SK-MEL-5 (cell line): Measurements from ENCODE around the gene TRAF3. TPM values are rescaled to one million over a fixed set of nuclear protein-coding genes. Genes with fewer than 3 reads are reported as not detected.
"Not testable (repeated sequence)": the region's sequence is repeated elsewhere in the genome, so short reads cannot be mapped to it uniquely, and the experiment has no call there.

Experiments used
- DNase-seq: peaks from one replicate; pipeline ENCODE4 v3.0.0-alpha.2; 2016; ENCODE audit warnings: low read depth, low spot score
- in situ Hi-C: cut with HindIII; loops from 2 replicates; pipeline ENCODE4 v1.10.0; 2016; ENCODE audit warnings: low sequenced_read_pairs, high pct_unique_total_duplicates, low pct_unique_long_range_greater_than_20kb
- total RNA-seq: library from RNA; depleted of rRNA; stranded (reverse); fragments of >200 nt; shearing (Covaris generic); gene quantifications from 2 replicates; pipeline ENCODE4 v1.2.3, GENCODE V29; 2014

The TRAF3 gene
- total RNA-seq, 1 experiment from 2014 or later: 23.2 TPM

DNA sequence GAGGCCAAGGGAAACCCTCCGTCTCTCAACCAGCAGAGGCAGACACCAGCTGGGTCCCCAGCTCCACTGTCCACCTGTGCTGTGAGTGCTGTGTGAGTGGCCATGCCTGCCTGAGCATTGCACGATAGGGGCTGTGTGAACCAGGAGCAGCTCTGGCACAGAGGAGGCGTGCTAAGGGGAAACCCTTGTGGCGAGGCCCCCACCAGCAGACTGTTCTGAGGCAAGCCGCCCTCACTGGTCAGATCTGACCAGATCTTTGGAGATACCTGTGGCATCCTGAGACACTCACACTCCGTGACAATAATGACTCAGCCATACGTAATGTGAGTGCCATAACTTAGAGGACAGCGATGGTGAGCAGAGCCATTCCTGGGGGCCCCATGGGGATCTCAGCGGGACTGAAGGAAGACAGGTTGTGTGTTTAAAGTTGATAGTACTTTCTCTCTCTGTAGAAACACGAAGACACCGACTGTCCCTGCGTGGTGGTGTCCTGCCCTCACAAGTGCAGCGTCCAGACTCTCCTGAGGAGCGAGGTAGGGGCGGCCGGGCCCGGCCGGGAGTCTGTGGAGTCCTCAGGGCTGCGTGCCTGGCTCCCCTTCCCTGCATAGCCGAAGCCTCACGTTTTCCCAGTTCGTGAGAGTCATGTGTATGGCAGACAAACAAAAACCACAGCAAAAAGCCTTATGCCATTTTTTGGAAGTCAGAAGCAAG is 108.6 kb downstream of the TRAF3 start:
- DNase-seq: no peak
- in situ Hi-C loops: no loop called here

DNA sequence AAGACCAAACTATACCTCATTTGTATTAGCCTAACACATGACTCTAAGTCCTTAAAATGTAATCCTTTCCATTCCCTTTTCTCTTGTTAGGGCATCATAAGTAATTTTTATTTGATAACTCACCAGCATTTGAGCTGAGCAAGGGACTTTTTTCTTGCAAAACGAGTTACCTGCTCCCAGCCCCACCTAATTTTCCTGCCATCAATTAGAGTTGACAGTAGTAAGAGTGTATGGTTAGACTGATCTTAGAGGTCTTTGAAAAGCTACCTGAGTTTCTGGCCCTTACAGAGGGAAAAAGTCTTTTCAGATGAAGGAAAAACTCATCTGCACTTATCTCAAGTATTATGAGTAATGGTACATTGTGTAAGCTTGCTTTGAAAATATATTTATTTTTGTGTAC is 111.5 kb downstream of the TRAF3 start:
- in situ Hi-C loops: no loop called here
- no peak for DNase-seq

DNA sequence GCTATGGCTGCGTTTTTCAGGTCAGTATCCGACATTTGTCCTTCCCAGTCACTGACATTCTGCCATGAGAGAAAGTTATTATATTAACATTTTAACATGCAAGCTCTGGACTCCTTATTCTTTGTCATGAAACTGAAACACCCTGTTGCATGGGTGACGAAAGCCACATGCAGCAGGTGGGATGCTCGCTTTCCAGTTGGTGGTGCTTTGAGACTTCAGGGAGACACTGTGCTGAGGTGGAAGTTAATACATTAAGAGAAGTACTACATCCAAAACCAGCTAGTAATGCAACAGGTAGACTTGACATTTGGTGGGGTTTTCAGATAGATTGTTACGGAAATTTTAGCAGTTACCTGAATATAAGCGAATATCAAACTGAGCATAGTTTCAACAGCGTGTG is 112.4 kb downstream of the TRAF3 start:
- in situ Hi-C loops: no loop called here
- no peak for DNase-seq

DNA sequence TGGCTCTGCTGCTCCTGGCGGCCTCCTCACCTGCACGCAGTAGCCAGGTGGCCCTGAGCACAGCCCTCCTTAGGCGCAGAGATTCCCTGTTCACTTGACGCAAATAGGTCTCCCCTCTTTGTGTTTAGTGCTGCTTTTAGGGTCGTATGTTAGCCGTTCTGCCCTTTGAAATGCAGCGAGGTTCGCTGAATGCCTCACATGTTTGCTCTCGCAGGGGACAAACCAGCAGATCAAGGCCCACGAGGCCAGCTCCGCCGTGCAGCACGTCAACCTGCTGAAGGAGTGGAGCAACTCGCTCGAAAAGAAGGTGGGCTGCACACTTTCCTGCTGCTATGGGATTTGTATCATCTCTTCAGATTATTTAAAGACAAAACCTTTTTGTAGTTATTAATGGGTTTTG is 113.9 kb downstream of the TRAF3 start:
- in situ Hi-C loops: no loop called here

DNA sequence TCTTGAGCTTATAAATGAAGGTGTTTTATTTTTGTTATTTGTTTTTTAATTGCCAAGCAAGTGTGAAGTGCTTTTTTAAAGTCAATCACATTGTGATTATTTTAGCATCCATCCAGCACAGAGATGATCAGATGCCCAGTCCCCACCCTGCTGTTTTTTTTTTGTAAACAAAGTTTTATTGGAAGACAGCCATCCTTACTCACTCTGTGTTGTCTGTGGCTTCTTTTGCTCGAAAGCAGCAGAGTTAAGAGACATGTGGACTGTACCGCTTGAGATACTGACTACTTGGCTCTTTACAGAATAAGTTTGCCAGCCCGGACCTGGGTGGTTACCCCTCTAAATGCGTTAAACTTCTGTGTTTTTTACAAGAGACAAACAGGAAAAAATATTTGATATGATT is 114.3 kb downstream of the TRAF3 start:
- in situ Hi-C loops: no loop called here
- DNase-seq: no peak

More for the DNA sequence above, 113.9 kb downstream of the TRAF3 start:
- no peak for DNase-seq

DNA sequence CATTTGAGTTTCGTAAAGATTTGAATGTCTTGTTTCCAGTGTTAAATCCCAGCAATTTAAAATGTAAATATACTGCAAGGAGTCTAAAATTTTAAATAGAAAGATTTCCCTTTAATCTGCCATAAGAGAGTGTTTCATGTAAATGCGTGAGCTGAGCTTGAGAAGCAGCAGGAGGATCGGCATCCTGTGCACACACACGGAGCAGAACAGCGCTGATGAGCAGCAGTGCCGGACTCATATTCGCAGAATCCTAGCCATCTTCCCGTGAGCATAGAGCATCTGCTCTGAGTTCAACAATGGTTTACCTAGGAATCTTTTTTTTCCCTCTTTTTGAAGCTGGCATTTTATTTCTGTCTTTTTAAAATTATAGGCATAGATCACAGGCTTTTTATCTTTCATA is 115.4 kb downstream of the TRAF3 start:
- in situ Hi-C loops: no loop called here
- no peak for DNase-seq

DNA sequence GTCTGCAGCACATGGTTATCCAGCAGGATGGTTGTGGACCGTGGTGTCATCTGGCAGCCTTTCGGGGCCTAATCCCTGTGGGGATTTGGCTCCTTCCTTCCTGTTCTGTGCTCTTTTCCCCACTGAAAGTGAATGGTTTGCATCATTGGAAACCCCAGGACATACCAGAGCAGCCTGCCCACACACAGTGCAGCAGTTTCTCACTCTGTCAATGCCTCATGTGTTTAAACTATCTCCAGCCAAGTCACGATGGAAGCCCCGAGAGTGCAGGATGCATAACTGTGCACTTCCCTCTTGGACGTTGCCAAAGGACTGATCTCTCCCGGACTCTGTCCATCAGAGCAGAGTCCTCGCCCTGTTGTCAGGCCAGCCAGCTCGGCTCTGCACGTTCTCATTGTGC is 116.2 kb downstream of the TRAF3 start:
- in situ Hi-C loops: no loop called here
- DNase-seq: peak; percentile 99

DNA sequence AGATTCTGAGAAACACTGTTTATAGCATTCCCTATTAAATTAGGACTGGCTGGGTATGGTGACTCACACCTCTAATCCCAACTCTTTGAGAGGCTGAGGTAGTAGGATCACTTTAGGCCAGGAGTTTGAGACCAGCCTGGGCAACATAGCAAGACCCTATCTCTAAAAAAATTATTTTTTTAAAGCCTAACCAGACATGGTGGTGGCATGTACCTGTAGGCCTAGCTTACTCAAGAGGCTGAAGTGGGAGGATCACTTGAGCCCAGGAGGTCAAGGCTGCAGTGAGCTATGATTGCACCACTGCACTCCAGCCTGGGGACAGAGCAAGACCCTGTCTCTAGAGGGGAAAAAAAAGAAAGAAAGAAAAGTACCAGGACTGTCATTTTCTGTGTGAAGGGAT is 119.5 kb downstream of the TRAF3 start:
- DNase-seq, in situ Hi-C loops: not testable (repeated sequence)

DNA sequence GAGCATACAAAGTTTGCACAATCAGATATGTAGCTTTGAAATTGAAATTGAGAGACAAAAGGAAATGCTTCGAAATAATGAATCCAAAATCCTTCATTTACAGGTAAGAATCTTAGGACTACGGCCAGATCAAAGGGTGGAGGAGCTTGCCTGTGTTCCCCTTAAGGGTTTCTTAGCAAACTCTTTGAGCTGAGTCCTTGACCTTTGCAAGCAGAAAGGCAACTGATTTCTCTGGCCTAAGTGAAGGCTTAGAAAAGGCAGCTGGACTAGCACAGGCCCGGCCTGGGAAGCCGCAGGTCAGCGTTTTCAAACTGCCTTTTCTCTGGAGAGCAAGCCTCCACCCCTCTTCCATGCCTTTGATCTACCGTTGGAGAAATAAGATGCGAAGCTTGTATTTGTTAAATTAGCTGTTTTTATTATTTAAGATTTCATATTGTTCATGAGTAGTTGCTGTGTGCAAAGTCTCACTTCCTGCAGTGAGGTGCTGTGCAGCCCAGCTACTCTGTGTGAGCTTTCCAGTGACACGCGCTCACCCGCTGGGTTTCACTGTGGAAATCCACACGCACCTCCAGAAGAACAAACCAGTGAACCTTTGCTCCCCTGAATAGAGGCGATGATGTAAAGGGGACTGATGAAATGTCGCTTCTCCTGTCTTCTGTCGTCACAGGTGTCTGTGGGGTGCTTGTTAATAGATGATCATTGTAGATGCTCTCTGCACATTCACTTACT is 120.2 kb downstream of the TRAF3 start:
- no peak for DNase-seq
- in situ Hi-C loops: no loop called here

DNA sequence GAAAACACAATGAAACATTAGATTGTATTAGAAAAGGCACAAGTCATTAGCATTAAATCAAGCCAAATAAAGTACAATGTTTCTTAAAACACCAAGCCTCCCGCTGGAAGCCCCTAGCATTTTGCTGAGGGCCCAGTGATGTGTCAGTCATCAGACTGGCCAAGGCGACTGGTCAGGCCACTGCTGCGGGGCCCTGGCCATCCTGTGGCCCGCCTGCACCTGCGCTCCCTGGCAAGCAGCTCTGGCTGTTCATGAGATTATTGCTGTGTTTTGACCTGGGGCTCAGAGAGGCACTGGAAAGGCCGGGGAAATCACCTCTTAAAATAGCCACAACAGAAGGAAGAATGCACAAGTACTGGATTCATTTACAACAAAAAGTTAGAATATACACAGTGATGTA is 121.0 kb downstream of the TRAF3 start:
- DNase-seq: no peak
- in situ Hi-C loops: no loop called here

DNA sequence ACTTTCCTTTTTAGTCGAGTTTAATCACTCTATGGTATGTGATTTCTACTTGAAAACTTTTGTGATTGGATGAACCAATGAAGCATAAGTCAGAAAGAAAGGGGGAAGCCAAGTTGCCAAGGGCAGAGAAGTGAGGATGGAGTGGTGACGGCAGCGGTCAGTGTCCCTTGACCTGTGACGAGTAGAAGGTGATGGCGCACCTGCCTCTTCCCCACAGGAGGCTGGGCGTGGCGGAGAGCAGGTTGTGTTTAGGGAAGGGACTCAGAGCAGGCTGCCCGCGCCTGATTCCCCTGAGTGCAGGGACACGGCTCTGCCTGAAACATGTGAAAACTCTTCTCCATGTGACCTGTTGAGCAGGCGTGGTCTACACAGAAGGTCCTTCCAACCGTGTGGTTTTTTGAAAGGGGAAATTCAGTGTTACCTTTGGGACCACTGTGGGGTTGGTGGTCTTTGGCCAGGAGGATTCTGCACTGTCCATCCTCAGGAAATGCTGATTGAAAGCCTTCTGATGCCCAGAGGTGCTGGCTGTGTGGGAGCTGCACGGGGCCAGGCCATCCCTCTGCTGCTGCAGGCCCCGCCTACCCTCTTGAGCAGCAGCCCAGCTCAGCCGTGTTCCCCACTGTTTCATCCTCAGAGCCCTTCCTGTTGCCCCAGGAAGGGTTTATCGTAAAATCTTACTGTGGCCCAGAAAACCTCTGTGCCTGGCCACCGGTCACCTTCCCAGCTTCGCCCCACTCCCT is 121.7 kb downstream of the TRAF3 start:
- in situ Hi-C loops: no loop called here
- DNase-seq: no peak

DNA sequence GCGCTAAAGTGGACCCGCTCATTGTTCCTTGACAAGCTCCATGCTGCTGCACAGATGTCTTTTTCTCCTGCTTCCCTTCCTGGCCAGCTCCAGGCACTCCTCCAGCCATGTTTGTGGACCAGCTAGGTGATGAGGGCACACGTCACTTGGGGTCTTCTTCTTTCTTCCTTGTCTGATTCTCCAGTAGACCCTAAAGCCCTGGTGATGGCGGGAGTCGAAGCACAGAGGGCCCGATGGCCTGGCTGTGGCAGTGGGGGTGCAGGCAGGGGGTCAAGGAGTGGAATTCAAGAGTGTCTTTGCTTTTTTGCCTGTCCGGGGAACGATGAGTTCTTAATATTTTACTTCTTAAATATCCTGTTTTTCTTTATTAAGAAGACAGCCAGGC is 122.3 kb downstream of the TRAF3 start:
- in situ Hi-C loops: no loop called here
- no peak for DNase-seq

DNA sequence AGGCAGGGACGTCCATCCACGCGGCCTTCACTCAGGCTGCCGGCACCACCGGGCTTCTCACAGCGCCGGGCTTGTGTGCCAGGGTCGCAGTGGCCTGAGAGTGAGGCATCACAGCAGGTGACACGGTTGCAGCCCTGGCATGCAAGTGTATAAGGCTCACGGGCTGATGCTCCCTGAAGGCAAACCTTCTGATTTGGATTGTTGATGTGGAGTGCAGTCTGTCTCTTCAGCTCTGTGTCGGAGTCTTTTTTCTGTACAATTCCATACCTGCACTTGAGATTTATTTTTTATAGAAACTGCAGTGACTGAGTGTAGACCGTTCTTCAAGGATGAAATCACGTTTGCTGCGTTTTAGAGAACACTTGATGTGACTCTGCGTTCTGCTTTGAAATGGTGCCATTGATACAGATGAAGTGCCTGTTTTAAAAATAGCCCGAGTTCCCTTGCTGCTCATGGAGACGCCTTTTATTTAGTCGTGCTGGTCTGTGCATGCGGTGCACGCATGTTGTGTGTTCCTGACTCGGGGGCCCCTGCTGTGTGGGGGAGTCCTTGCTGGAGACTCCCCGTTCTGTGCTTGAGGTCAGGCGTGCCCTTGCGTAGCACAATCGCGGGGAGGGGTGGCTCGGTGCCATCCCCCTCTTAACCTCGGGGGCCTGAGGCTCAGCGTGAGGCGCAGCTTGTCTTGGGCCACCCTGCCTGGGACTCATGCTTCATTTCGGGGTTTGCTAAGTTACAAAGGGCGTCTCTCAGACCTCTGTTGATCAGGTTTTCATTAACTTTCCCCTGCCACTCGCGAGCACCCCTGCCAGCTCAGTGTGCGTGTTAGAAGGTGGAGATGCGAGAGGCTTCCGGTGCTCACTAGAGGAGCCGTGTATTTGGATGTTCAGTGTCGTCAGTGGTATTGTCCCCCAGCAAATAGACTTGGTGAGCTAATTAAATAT is 123.7 kb downstream of the TRAF3 start:
- in situ Hi-C loops: no loop called here
- DNase-seq: no peak

DNA sequence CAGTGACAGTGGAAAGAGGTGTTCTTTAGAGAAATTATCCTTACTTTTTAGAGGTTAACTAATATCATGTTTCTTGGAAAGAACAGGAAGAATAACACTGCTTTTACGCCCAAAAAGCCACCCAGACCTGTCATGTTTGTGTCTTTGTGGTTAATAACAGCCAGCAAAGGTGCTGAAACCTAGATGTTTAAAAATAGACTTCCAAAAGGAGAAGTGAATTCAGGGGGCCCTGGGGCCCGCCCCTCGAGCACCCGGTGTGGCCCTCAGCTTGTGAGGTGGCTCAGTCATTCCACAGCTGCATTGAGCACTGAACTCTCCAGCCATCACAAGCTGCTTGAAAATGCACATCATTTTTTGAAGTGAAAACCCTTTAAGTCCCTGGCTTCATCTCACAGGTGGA is 124.4 kb downstream of the TRAF3 start:
- in situ Hi-C loops: no loop called here
- no peak for DNase-seq

DNA sequence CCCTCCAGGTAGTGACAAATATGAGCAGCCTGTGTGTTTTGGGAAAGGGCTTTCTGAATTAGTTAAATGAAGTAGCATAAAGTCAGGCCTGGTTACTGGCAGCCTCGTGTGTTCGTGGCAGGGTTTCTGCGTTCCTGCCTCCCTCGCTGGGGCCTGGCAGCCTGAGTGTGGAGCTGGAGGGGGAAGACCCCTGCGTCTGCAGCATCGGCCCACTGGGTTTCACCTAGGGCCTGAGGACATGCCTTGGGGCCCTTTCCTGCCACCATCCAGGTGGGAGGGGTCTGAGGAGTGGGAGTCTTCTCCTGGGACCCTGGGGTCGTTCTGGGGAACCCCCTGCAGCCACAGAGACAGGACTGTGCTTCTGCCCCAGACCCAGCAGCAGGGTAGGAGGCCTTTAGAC is 124.8 kb downstream of the TRAF3 start:
- in situ Hi-C loops: no loop called here
- no peak for DNase-seq

DNA sequence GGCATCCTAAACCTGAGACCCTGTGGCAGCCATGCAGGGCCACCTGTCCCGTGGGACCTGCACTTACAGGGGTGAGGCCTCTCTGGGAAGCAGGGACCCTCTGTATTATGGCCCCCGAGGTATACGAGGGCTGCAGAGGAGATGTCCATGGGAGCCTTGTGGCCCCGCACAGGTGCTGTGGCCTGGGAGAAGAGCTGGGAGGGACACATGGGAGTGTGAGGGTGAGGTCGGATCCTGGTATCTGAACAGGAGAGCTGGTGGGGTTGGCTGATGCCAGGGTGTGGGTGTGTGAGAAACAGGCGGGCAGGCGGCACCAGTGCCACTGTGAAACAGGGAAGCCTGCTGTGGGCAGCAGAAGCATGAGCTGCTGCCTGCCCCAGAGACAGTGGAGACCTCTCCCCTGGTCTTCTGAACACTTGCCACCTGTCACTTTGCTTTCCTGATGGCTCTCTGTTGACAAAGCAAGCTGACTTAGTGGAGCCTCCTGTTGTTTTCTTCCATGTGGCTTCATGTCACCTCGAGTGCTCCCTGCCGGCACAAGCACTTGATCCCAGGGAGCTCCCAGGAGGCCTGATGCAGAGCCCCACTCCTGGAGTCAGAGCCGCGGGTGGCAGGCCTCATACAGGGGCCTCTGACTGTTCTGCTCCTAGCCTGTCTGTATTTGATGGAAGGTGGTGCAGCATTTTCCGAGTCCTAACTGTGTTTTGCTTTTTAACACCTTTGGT is 125.4 kb downstream of the TRAF3 start:
- no peak for DNase-seq
- in situ Hi-C loops: no loop called here

DNA sequence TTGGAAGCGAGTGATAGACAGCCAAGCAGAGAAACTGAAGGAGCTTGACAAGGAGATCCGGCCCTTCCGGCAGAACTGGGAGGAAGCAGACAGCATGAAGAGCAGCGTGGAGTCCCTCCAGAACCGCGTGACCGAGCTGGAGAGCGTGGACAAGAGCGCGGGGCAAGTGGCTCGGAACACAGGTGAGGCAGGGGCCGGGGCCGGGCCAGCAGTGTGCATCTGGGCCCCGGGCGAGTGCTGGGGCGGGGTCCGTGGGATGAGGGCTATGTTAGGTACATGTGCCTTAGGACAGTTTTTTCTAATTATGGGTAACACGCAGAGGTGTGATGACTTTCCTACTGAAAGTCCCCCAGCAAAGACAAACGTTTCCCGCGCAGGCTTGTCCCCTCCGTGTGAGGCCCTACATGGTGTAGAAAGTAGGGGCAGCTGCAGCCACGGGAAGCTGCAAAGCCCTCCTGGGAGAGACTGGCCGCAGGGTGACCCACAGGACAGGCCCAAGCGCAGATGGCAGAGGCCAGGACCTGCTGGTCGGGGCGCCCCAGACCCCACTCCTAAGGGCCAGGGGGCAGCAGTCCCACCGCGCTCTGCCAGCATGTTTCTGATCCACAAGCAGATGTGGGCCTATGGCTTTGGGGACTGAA is 126.1 kb downstream of the TRAF3 start:
- DNase-seq: no peak
- in situ Hi-C loops: no loop called here
